ENCODE data around the gene CCDC8.
"Not testable (repeated sequence)": the region's sequence is repeated elsewhere in the genome, so short reads cannot be mapped to it uniquely, and the experiment has no call there.

CCDC8 gene

DNA sequence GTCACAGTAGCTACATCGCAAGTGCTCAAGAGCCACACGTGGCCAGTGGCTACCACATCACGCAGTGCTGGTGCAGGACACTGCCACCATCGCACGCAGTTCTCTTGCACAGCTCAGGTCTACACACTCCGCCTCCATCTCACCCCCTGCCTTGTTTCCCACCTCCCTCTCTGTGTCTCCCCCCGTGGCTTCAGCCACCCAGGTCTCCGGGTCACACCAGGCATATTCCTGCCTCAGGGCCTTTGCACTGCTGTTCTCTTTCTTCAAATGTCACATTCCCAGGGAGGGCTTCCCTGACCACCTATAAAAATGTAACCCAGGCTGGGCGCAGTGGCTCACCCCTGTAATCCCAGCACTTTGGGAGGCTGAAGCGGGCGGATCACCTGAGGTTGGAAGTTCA is 10.6 kb downstream of the CCDC8 start:
- DNase-seq (ENCODE audit: low read depth) = no peak
- TF ChIP-seq, protein P1, sequence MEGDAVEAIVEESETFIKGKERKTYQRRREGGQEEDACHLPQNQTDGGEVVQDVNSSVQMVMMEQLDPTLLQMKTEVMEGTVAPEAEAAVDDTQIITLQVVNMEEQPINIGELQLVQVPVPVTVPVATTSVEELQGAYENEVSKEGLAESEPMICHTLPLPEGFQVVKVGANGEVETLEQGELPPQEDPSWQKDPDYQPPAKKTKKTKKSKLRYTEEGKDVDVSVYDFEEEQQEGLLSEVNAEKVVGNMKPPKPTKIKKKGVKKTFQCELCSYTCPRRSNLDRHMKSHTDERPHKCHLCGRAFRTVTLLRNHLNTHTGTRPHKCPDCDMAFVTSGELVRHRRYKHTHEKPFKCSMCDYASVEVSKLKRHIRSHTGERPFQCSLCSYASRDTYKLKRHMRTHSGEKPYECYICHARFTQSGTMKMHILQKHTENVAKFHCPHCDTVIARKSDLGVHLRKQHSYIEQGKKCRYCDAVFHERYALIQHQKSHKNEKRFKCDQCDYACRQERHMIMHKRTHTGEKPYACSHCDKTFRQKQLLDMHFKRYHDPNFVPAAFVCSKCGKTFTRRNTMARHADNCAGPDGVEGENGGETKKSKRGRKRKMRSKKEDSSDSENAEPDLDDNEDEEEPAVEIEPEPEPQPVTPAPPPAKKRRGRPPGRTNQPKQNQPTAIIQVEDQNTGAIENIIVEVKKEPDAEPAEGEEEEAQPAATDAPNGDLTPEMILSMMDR (IDR thresholded peaks at IDR 0.05; ENCODE audit: control insufficient read depth, extremely low read depth, insufficient read depth) = no peak
- H3K4me3 ChIP-seq (ENCODE audit: low read depth, low read length) = no peak overlapping the region

DNA sequence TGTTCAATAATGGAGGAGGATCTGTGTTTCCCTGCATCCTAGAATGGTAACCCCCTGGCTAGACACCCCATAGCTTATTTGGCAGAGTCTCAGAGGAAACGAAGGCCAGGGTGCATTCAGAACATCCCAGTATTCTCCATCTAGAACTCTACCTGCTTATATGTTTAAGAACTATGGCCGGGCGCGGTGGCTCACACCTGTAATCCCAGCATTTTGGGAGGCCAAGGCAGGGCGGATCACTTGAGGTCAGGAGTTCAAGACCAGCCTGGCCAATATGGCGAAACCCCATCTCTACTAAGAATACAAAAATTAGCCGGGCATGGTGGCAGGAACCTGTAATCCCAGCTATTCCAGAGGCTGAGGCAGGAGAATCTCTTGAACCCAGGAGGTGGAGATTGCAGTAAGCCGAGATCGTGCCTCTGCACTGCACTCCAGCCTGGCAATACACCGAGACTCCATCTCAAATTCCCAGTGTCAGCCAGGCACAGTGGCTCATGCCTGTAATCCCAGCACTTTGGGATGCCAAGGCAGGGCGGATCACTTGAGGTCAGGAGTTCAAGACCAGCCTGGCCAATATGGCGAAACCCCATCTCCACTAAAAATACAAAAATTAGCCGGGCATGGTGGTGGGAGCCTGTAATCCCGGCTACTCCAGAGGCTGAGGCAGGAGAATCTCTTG is 15.4 kb downstream of the CCDC8 start:
- not testable (repeated sequence) for DNase-seq (ENCODE audit: low read depth); H3K4me3 ChIP-seq (ENCODE audit: low read depth, low read length)

DNA sequence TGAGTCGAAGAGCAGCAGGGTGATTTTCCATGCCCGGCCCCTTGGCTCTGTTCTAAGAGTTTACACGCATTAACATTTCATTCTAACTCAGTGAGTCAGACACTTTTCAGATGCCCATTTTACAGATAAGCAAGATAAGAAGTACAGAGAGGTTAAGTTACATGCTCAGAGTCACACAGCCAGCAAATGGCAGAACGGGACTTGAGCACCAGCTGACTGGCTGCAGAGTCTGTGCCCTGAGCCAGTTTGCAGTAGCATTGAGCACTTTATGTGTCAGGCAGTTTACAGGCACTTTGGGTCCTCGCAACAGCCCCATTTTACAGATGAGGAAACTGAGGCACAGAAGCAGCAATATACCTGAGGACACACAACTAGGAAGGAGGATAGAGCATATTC is 19.0 kb downstream of the CCDC8 start:
- TF ChIP-seq, protein P1 (IDR thresholded peaks at IDR 0.05; ENCODE audit: control insufficient read depth, extremely low read depth, insufficient read depth) = no peak
- no peak overlapping the region for H3K4me3 ChIP-seq (ENCODE audit: low read depth, low read length)
- DNase-seq (ENCODE audit: low read depth) = no peak

DNA sequence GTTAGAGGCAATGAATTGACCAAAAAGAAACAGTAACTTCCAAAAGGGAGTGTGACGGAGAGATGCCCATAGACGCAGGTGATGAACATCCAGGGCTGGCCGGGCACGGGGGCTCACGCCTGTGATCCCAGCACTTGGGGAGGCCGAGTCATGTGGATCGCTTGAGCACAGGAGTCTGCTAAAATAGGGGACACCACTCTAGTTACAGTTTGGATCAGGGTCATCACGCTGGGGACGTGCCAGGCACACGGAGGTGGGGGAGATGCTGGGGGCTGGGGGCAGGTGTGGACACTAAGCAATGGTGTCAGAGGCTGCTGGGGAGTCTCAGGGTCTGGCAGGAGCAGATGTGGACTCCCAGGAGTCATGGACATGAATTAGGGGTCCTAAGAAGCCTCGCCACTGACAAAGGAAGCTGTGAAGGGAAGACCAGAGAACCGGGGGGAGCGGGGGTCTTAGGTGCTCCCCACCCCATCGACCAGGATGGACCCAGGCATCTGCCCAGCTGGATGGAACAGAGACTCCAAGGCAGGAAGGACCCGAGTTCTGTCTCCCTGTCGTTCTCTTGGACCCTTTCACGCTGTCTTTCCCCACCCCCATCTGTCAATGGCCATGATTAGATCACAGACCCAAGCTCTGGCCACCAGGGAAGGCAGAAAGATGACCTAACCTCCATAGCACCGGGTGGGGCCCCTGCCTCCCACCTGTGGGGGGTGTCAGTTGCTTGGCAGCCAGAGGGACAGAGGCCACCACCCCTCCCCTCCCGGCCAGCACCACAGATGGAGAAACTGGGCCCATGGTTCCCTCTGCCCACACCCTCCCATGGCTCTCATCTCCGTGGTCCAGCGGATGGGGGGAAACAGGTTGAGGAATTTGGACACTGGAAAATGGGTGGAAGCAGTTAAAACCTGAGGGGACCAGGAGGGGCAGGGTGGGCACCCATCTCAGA is 19.6 kb downstream of the CCDC8 start:
- TF ChIP-seq, protein P1 (IDR thresholded peaks at IDR 0.05; ENCODE audit: control insufficient read depth, extremely low read depth, insufficient read depth) = no peak
- H3K4me3 ChIP-seq (ENCODE audit: low read depth, low read length) = no peak overlapping the region
- no peak for DNase-seq (ENCODE audit: low read depth)

DNA sequence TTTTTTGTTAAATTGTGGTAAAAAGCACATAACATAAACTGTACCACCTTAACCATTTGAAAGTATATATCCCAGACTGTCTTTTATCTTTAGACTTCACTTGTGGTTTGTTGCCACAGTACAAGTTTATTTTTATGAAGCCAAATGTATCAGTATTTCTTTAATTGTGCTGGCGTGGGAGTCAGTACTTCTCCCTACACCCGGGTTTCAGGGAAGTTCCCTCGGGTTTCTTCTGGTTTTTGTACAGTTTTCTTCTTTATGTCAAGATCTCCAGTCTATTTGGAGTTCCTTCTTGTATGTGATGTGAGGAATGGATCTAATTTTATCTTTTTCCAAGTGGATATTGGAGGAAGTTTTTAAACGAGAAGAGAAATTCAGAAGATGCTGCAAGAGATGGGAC is 20.5 kb downstream of the CCDC8 start:
- TF ChIP-seq, protein P1 (IDR thresholded peaks at IDR 0.05; ENCODE audit: control insufficient read depth, extremely low read depth, insufficient read depth) = no peak
- DNase-seq (ENCODE audit: low read depth) = no peak
- H3K4me3 ChIP-seq (ENCODE audit: low read depth, low read length) = no peak overlapping the region

DNA sequence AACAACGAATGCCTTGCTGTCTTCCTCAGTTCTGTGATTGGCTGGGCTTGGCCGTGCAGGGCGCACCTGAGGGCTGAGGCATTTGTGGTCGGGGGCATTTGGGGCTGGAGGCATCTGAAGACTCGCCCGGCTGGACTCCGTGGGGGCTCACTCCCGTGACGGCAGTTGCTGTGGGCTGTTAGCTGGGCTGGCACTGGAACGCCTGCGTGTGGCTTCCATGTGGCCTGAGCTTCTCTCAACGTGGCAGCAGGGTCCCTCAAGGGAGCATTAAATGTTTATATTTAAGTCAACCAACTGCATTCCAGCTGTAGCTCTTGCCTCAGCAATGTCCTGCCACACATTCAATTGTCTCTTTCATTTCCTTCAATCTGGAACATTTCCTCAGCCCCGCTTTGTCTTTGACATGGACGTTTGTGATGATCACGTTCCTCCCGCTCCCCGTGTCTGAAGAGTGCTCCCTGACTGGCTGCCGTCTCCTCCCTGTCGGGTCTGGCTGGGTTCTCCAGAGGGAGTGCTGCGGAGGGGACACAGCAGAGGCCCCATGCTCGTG is 21.0 kb downstream of the CCDC8 start:
- no peak for DNase-seq (ENCODE audit: low read depth)
- no peak overlapping the region for H3K4me3 ChIP-seq (ENCODE audit: low read depth, low read length)
- TF ChIP-seq, protein P1 (IDR thresholded peaks at IDR 0.05; ENCODE audit: control insufficient read depth, extremely low read depth, insufficient read depth) = no peak

Data from LNCaP clone FGC (cell line).